Measurements from ENCODE around the gene CREB5. TPM values are rescaled to one million over a fixed set of nuclear protein-coding genes. Genes with fewer than 3 reads are reported as not detected.

Gene CREB5
- total RNA-seq, 4 donors from 2014 or later = 6.6 to 18.6 (median 12.6) TPM

GRCh38 chr7:28704706-28705105 is 292.4 kb downstream of the CREB5 start:
- H3K4me1 ChIP-seq = peaks cover 35 to 53% (median 37%) of the 10 kb centered on the region in 4 donors
- 91% methylated on average over 3 of the region's 3 CpGs for WGBS
- intact Hi-C loops (cut with DNase I) = no loop called here

GRCh38 chr7:28705350-28705749 is 293.0 kb downstream of the CREB5 start:
- intact Hi-C loops (cut with DNase I) = no loop called here
- TF ChIP-seq POLR2A (IDR thresholded peaks at IDR 0.05; ENCODE audit: low read depth) (no peak), CTCF (IDR thresholded peaks at IDR 0.05) (no peak), EP300 (IDR thresholded peaks at IDR 0.05) (no peak), POLR2AphosphoS5 (IDR thresholded peaks at IDR 0.05) (no peak)
- Histone ChIP-seq H3K9me3 (no peaks in the 10 kb centered on the region), H3K36me3 (no peaks in the 10 kb centered on the region), H3K27ac (replicated peaks in 1 of 4) (no peak overlapping the region), H3K27me3 (no peaks in the 10 kb centered on the region), H3K4me1 (peaks cover 33 to 53% (median 34%) of the 10 kb centered on the region in 4 donors), H3K4me3 (no peak overlapping the region)
- 94% methylated on average over 2 of the region's 2 CpGs for WGBS
- no peak for DNase-seq (ENCODE audit: extremely low spot score)

More at GRCh38 chr7:28704706-28705105, 292.4 kb downstream of the CREB5 start:
- H3K27ac ChIP-seq (replicated peaks in 1 of 4) = no peak overlapping the region
- H3K9me3 ChIP-seq = no peaks in the 10 kb centered on the region
- DNase-seq (ENCODE audit: extremely low spot score) = no peak
- H3K27me3 ChIP-seq = no peaks in the 10 kb centered on the region
- no peak overlapping the region for H3K4me3 ChIP-seq
- no peaks in the 10 kb centered on the region for H3K36me3 ChIP-seq
- no peak for TF ChIP-seq EP300 (IDR thresholded peaks at IDR 0.05)
- TF ChIP-seq POLR2A (IDR thresholded peaks at IDR 0.05; ENCODE audit: low read depth) = no peak
- TF ChIP-seq CTCF (IDR thresholded peaks at IDR 0.05) = no peak
- no peak for TF ChIP-seq POLR2AphosphoS5 (IDR thresholded peaks at IDR 0.05)

DNA sequence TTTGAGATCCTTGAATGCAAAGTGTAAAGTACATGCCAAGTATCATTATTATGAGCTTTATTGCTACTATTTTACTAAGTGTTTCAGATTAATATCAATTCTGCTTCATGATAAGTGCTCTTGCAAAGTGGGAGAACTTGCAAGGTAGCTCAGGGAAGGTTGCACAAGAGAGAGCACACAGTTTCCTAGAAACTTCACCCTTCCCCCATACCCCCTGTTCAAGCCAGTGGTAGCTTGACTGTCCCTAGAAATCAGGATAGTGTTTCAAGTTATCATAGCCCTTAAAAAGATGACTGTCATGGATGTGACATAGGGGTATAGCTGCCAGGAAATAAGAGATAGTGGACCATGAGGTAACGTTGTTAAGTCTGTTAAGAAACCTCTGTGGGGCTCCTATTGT is 294.3 kb downstream of the CREB5 start:
- WGBS = 100% methylated on average over 1 of the region's 1 CpG
- Histone ChIP-seq H3K36me3 (no peaks in the 10 kb centered on the region), H3K9me3 (no peaks in the 10 kb centered on the region), H3K4me1 (peaks cover 20 to 49% (median 23%) of the 10 kb centered on the region in 4 donors), H3K27ac (replicated peaks in 1 of 4) (no peak overlapping the region), H3K4me3 (no peak overlapping the region), H3K27me3 (no peaks in the 10 kb centered on the region)
- DNase-seq (ENCODE audit: extremely low spot score) = no peak
- intact Hi-C loops (cut with DNase I) = no loop called here
- no peak for TF ChIP-seq CTCF (IDR thresholded peaks at IDR 0.05)
- no peak for TF ChIP-seq POLR2AphosphoS5 (IDR thresholded peaks at IDR 0.05)
- no peak for TF ChIP-seq POLR2A (IDR thresholded peaks at IDR 0.05; ENCODE audit: low read depth)
- no peak for TF ChIP-seq EP300 (IDR thresholded peaks at IDR 0.05)

- TF ChIP-seq POLR2AphosphoS5 (IDR thresholded peaks at IDR 0.05) (no peak), EP300 (IDR thresholded peaks at IDR 0.05) (no peak), POLR2A (IDR thresholded peaks at IDR 0.05; ENCODE audit: low read depth) (no peak), CTCF (IDR thresholded peaks at IDR 0.05) (no peak)
- peaks cover 13 to 42% (median 17%) of the 10 kb centered on the region in 4 donors for H3K4me1 ChIP-seq
- intact Hi-C loops (cut with DNase I) = no loop called here
- DNase-seq (ENCODE audit: extremely low spot score) = no peak
- H3K9me3 ChIP-seq = no peaks in the 10 kb centered on the region
- H3K4me3 ChIP-seq = no peak overlapping the region
- H3K36me3 ChIP-seq = no peaks in the 10 kb centered on the region
- H3K27ac ChIP-seq (replicated peaks in 1 of 4) = peak overlapping the region in 1 of 4 donors; percentile 62
- no peaks in the 10 kb centered on the region for H3K27me3 ChIP-seq
- WGBS = 93% methylated on average over 5 of the region's 6 CpGs
Observed at GRCh38 chr7:28707291-28707690, 295.0 kb downstream of the CREB5 start.

All from esophagus muscularis mucosa (tissue), 4 donors.